Panc1 (cell line): ENCODE data around the gene MPPED1. TPM values are rescaled to one million over a fixed set of nuclear protein-coding genes. Genes with fewer than 3 reads are reported as not detected.

ENCODE experiments used
- ATAC-seq: fragments of 200-7000 bp; cut with Tn5 transposase; 2 replicates; pipeline ENCODE4 v1.9.1; 2020; ENCODE audit warnings: mild to moderate bottlenecking, moderate library complexity
- BruUV-seq: library from RNA; stranded (reverse); fragments of 400-500 nt; replicated peaks from 2 replicates; lab custom pipeline; 2021; lab: Mats Ljungman, UMichigan
- CTCF ChIA-PET: fragments of 300-600 bp; sonication (Branson Sonifier 250); formaldehyde crosslinking; loops from one replicate; lab custom pipeline; 2022; ENCODE audit warnings: antibody characterized with exemption; lab: Charles Lee
- POLR2A ChIA-PET: fragments of 300-600 bp; sonication (Branson Sonifier 250); formaldehyde crosslinking; loops from one replicate; lab custom pipeline; 2022; ENCODE audit warnings: antibody characterized with exemption; lab: Charles Lee
- DNase-seq: peaks from one replicate; pipeline ENCODE4 v3.0.0-alpha.2; 2010; ENCODE audit warnings: low read depth, low spot score
- H3K27ac ChIP-seq: 2 replicates; pipeline ENCODE4 v1.5.1; 2011; ENCODE audit warnings: mild to moderate bottlenecking, low read length, inconsistent platforms
- H3K27me3 ChIP-seq: fragments of 200-500 bp; sonication (Bioruptor generic); 2 replicates; pipeline ENCODE4 v1.6.0; 2014; ENCODE audit warnings: low read length, inconsistent platforms; ENCODE audit not compliant: control insufficient read depth, insufficient read depth
- H3K36me3 ChIP-seq: fragments of 200-500 bp; sonication (Bioruptor generic); 2 replicates; pipeline ENCODE4 v1.5.1; 2014; ENCODE audit warnings: inconsistent platforms, mild to moderate bottlenecking, low read length, moderate library complexity; ENCODE audit not compliant: control insufficient read depth, insufficient read depth
- H3K4me1 ChIP-seq: 2 replicates; pipeline ENCODE4 v1.5.1; 2011; ENCODE audit warnings: inconsistent platforms, mild to moderate bottlenecking, low read length, moderate library complexity; ENCODE audit not compliant: control insufficient read depth, insufficient read depth
- H3K4me3 ChIP-seq, 2 experiments: 2 replicates each; pipeline ENCODE4 v1.5.1; 2011 to 2012; ENCODE audit warnings: low read depth in 2 of 2, low read length in 2 of 2, mild to moderate bottlenecking in 2 of 2, inconsistent platforms in 1 of 2, moderate library complexity in 1 of 2
- H3K9me3 ChIP-seq: fragments of 200-500 bp; sonication (Bioruptor generic); 2 replicates; pipeline ENCODE4 v1.5.1; 2014; ENCODE audit warnings: low read depth, mild to moderate bottlenecking, inconsistent platforms, low read length, moderate library complexity; ENCODE audit not compliant: control insufficient read depth, insufficient read depth
- CTCF ChIP-seq: fragments of 450-650 bp; IDR thresholded peaks from 2 replicates; pipeline ENCODE4 v1.5.1; 2017; ENCODE audit warnings: mild to moderate bottlenecking
- POLR2AphosphoS5 ChIP-seq: IDR thresholded peaks from 2 replicates; pipeline ENCODE4 v1.6.1; 2012; ENCODE audit warnings: mild to moderate bottlenecking, low read depth, low read length, moderate library complexity
- REST ChIP-seq, 2 experiments: IDR thresholded peaks; 2 replicates each; pipeline ENCODE4 v1.6.1; 2011 to 2012; ENCODE audit warnings: low read depth in 2 of 2, control low read depth in 1 of 2, low read length in 1 of 2, mild to moderate bottlenecking in 1 of 2, moderate library complexity in 1 of 2; ENCODE audit not compliant: insufficient read depth in 1 of 2
- SIN3A ChIP-seq: IDR thresholded peaks from 2 replicates; pipeline ENCODE4 v1.6.1; 2012; ENCODE audit warnings: low read depth, mild to moderate bottlenecking, low read length, moderate library complexity, borderline replicate concordance; ENCODE audit not compliant: insufficient read depth
- TCF7L2 ChIP-seq: IDR thresholded peaks from 2 replicates; pipeline ENCODE4 v1.6.1; 2011; ENCODE audit warnings: mild to moderate bottlenecking, low read depth, low read length, inconsistent platforms
- in situ Hi-C: cut with HindIII; loops from 2 replicates; pipeline ENCODE4 v1.10.0; 2016; ENCODE audit warnings: low sequenced_read_pairs, low pct_unique_long_range_greater_than_20kb
- intact Hi-C: fragments of 100-400 bp; cut with micrococcal nuclease; formaldehyde crosslinking; loops from one replicate; pipeline ENCODE4 v1.10.0; 2022; ENCODE audit not compliant: unreplicated experiment
- total RNA-seq: library from RNA; stranded (reverse); gene quantifications from one replicate; pipeline ENCODE4 v1.2.1, GENCODE V29; 2021; ENCODE audit not compliant: unreplicated experiment

MPPED1 gene
- total RNA-seq, 1 experiment from 2014 or later = not detected

DNA sequence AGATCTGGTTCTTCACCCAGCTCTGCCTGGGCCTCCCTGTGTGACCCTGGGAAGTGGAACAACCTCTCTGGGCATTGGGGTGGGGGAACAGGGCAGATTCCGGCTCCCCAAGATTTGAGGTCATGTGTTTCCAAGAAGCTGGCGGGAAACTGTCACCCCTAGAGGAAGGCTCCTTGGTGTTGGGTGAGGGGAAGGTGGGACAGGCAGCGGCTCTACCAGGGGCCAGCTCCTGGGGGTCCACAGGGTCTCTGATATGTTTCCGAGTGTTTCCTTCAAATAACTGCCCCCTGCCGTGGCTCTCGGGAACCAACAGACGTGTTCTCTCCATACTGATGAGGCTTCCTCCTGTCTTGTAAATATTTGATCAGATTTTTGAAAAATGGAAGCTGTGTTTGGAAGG lies 78.5 kb downstream of the MPPED1 start:
- intact Hi-C loops (no loop called here), in situ Hi-C loops (no loop called here)
- no TSS peak for BruUV-seq
- Histone ChIP-seq H3K27me3 (no peaks in the 10 kb centered on the region), H3K9me3 (no peaks in the 10 kb centered on the region), H3K27ac (no peak overlapping the region), H3K4me1 (no peaks in the 10 kb centered on the region), H3K4me3 (no peak overlapping the region), H3K36me3 (no peaks in the 10 kb centered on the region)
- DNase-seq (no peak), ATAC-seq (no peak)
- CTCF ChIA-PET = interaction anchor here (0.6 kb wide), 2 partner anchors 19 to 647 kb away, joined by 3 read pairs; no protein-coding TSS in a partner anchor
- TF ChIP-seq POLR2AphosphoS5 (no peak), REST (IDR thresholded peaks at IDR 0.05; ENCODE audit: insufficient read depth in 1 of 2, low read depth in 2 of 2, low read length in 1 of 2) (no peak), SIN3A (no peak), CTCF (no peak), TCF7L2 (no peak)
- POLR2A ChIA-PET = no interaction called here

GRCh38 chr22:43491177-43491576 lies 79.4 kb downstream of the MPPED1 start:
- intact Hi-C loops = no loop called here
- ATAC-seq (no peak), DNase-seq (no peak)
- Histone ChIP-seq H3K4me1 (no peaks in the 10 kb centered on the region), H3K27me3 (no peaks in the 10 kb centered on the region), H3K36me3 (no peaks in the 10 kb centered on the region), H3K9me3 (no peaks in the 10 kb centered on the region), H3K27ac (no peak overlapping the region), H3K4me3 (no peak overlapping the region)
- in situ Hi-C loops = no loop called here
- BruUV-seq = no TSS peak
- no peak for TF ChIP-seq TCF7L2
- no peak for TF ChIP-seq POLR2AphosphoS5
- CTCF ChIA-PET = interaction anchor here (0.6 kb wide), 1 partner anchor 20 kb away, joined by 3 read pairs; no protein-coding TSS in a partner anchor
- POLR2A ChIA-PET = no interaction called here

DNA sequence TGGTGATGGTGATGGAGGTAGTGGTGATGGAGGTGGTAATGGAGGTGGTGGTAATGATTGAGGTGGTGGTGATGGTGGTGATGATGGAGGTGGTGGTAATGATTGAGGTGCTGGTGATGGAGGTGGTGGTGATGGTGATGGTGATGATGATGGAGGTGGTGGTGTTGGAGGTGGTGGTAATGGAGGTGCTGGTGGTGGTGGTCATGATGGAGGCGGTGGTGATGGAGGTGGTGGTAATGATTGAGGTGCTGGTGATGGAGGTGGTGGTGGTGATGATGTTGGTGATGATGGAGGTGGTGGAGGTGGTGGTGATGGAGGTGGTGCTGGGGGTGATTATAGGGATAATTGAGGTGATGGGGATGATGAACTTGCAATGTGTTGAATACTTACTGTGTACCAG lies 79.9 kb downstream of the MPPED1 start:
- ATAC-seq = no peak
- H3K4me3 ChIP-seq = no peak overlapping the region
- H3K4me1 ChIP-seq = no peaks in the 10 kb centered on the region
- intact Hi-C loops = no loop called here
- in situ Hi-C loops = no loop called here
- H3K27me3 ChIP-seq = no peaks in the 10 kb centered on the region
- ChIA-PET CTCF (no interaction called here), POLR2A (no interaction called here)
- no peak overlapping the region for H3K27ac ChIP-seq
- H3K9me3 ChIP-seq = no peaks in the 10 kb centered on the region
- no TSS peak for BruUV-seq
- no peaks in the 10 kb centered on the region for H3K36me3 ChIP-seq
- no peak for DNase-seq
- TF ChIP-seq TCF7L2 = no peak
- no peak for TF ChIP-seq REST (IDR thresholded peaks at IDR 0.05; ENCODE audit: insufficient read depth in 1 of 2, low read depth in 2 of 2, low read length in 1 of 2)
- no peak for TF ChIP-seq CTCF
- no peak for TF ChIP-seq POLR2AphosphoS5
- no peak for TF ChIP-seq SIN3A
